HEK293 (cell line): ENCODE measurements around the gene CLPTM1.
A peak's percentile ranks its signal among the peaks of the same experiment; 100 is the strongest.

Experiments used
- CTCF ChIA-PET: fragments of 350-600 bp; formaldehyde crosslinking; extraction: SDS; loops from one replicate; lab custom pipeline; 2021; ENCODE audit warnings: antibody characterized with exemption; lab: Yijun Ruan, JAX
- POLR2A ChIA-PET: fragments of 300-600 bp; formaldehyde crosslinking; extraction: SDS; loops from one replicate; lab custom pipeline; 2020; ENCODE audit warnings: antibody characterized with exemption, inconsistent platforms; lab: Yijun Ruan, JAX
- H3K27ac ChIP-seq: fragments of 200-500 bp; sonication (Bioruptor generic); 2 replicates; pipeline ENCODE4 v1.5.1; 2014; ENCODE audit warnings: low read depth, low read length, control low read depth, inconsistent platforms; ENCODE audit errors: extremely low read depth
- H3K36me3 ChIP-seq, 2 experiments: fragments of 200-500 bp in 1 of 2; sonication (Bioruptor generic) in 1 of 2; 1 replicate in 1 of 2; 2 replicates in 1 of 2; pipeline ENCODE4 v1.5.1; 2014 to 2017; ENCODE audit warnings: inconsistent platforms in 2 of 2, low read length in 2 of 2; ENCODE audit not compliant: control insufficient read depth in 2 of 2, insufficient read depth in 1 of 2
- H3K4me1 ChIP-seq: fragments of 200-500 bp; sonication (Bioruptor generic); 2 replicates; pipeline ENCODE4 v1.5.1; 2014; ENCODE audit warnings: mild to moderate bottlenecking, low read length, inconsistent platforms; ENCODE audit not compliant: control insufficient read depth, insufficient read depth
- H3K4me3 ChIP-seq: 2 replicates; pipeline ENCODE4 v1.5.1; 2011; ENCODE audit warnings: low read depth, mild to moderate bottlenecking, control low read depth, low read length, moderate library complexity
- H3K9me3 ChIP-seq: fragments of 200-500 bp; sonication (Bioruptor generic); 2 replicates; pipeline ENCODE4 v1.5.1; 2014; ENCODE audit warnings: low read depth, low read length, inconsistent platforms; ENCODE audit not compliant: control insufficient read depth, insufficient read depth
- OSR2 ChIP-seq: fragments of 450-650 bp; formaldehyde crosslinking; IDR thresholded peaks from 2 replicates; pipeline ENCODE4 v1.5.1; 2016; ENCODE audit warnings: missing biosample characterization, missing genetic modification characterization
- ZFHX2 ChIP-seq: fragments of 450-650 bp; formaldehyde crosslinking; conservative IDR thresholded peaks from 2 replicates; pipeline ENCODE4 v1.5.1; 2016; ENCODE audit warnings: missing biosample characterization, missing genetic modification characterization
- ZNF121 ChIP-seq: fragments of 450-650 bp; formaldehyde crosslinking; IDR thresholded peaks from 2 replicates; pipeline ENCODE4 v1.5.1; 2016; ENCODE audit warnings: missing biosample characterization, missing genetic modification characterization
- ZNF239 ChIP-seq: fragments of 450-650 bp; formaldehyde crosslinking; IDR thresholded peaks from 2 replicates; pipeline ENCODE4 v1.5.1; 2016; ENCODE audit warnings: missing biosample characterization, missing genetic modification characterization
- ZNF280D ChIP-seq: fragments of 450-650 bp; formaldehyde crosslinking; IDR thresholded peaks from 2 replicates; pipeline ENCODE4 v1.5.1; 2016; ENCODE audit warnings: missing biosample characterization, missing genetic modification characterization
- ZNF426 ChIP-seq: fragments of 450-650 bp; formaldehyde crosslinking; IDR thresholded peaks from 2 replicates; pipeline ENCODE4 v1.5.1; 2017; ENCODE audit warnings: missing biosample characterization, missing genetic modification characterization, mild to moderate bottlenecking, inconsistent platforms, moderate library complexity
- ZNF518A ChIP-seq: fragments of 450-650 bp; formaldehyde crosslinking; conservative IDR thresholded peaks from 2 replicates; pipeline ENCODE4 v1.5.1; 2016; ENCODE audit warnings: low read depth, missing biosample characterization, missing genetic modification characterization
- ZNF624 ChIP-seq: fragments of 450-650 bp; formaldehyde crosslinking; IDR thresholded peaks from 2 replicates; pipeline ENCODE4 v1.5.1; 2017; ENCODE audit warnings: missing biosample characterization, missing genetic modification characterization
- ZNF658 ChIP-seq: fragments of 450-650 bp; formaldehyde crosslinking; IDR thresholded peaks from 2 replicates; pipeline ENCODE4; 2016; ENCODE audit warnings: missing biosample characterization, missing genetic modification characterization
- ZNF677 ChIP-seq: fragments of 450-650 bp; IDR thresholded peaks from 2 replicates; pipeline ENCODE4 v1.5.0; 2018; ENCODE audit warnings: missing biosample characterization, mild to moderate bottlenecking, missing genetic modification characterization, moderate library complexity
- ZNF76 ChIP-seq: fragments of 450-650 bp; formaldehyde crosslinking; IDR thresholded peaks from 2 replicates; pipeline ENCODE4; 2016; ENCODE audit warnings: low read depth, missing biosample characterization, missing genetic modification characterization, borderline replicate concordance
- ZNF785 ChIP-seq: fragments of 450-650 bp; formaldehyde crosslinking; IDR thresholded peaks from 2 replicates; pipeline ENCODE4 v1.5.1; 2016; ENCODE audit warnings: missing biosample characterization, missing genetic modification characterization
- TF ChIP-seq, protein P1 (sequence below): fragments of 450-650 bp; formaldehyde crosslinking; IDR thresholded peaks from 2 replicates; pipeline ENCODE4 v1.5.1; 2016; ENCODE audit warnings: missing biosample characterization, missing genetic modification characterization
- TF ChIP-seq, protein P2 (sequence below): fragments of 450-650 bp; formaldehyde crosslinking; IDR thresholded peaks from 2 replicates; pipeline ENCODE4 v1.5.1; 2016; ENCODE audit warnings: missing biosample characterization, missing genetic modification characterization
- TF ChIP-seq, protein P3 (sequence below): fragments of 450-650 bp; formaldehyde crosslinking; IDR thresholded peaks from 2 replicates; pipeline ENCODE4 v1.5.1; 2016; ENCODE audit warnings: missing biosample characterization, missing genetic modification characterization

Gene CLPTM1

GRCh38 chr19:44990966-44991365 is 35.8 kb downstream of the CLPTM1 start (continued):
- no peak for TF ChIP-seq ZNF426 (tag by site-specific recombination)
- TF ChIP-seq, all 188 proteins: peak for 0

DNA sequence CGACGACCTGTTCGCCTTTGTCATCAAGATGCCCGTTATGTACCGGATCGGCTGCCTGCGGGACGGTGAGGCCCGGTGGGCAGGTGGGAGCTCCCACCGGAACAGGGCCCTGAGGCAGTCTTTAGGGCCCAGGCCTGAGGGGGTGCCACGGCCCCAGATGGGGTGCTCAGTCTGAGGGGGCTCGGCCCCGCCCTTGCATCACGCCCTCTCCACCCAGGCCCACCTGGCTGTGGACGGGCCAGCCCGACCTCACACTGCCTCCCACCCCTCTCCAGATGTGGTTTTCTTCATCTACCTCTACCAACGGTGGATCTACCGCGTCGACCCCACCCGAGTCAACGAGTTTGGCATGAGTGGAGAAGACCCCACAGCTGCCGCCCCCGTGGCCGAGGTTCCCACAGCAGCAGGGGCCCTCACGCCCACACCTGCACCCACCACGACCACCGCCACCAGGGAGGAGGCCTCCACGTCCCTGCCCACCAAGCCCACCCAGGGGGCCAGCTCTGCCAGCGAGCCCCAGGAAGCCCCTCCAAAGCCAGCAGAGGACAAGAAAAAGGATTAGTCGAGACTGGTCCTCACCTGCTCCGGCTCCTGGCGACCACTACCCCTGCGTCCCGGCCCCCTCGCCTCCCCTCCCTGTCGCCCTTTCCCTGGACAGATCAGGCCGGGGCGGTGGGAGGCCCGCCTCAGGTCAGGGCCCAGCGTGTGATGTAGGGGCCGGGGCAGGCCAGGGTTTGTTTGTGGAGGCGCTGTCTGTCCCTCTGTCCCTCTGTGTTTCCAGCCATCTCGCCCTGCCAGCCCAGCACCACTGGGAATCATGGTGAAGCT is 37.4 kb downstream of the CLPTM1 start:
- Histone ChIP-seq H3K9me3 (no peaks in the 10 kb centered on the region), H3K4me3 (no peak overlapping the region), H3K4me1 (no peaks in the 10 kb centered on the region), H3K27ac (no peak overlapping the region), H3K36me3 (peaks cover 3 to 55% of the 10 kb centered on the region in 2 experiments; a peak in 2 of 3 replicates)
- ChIA-PET CTCF (no interaction called here), POLR2A (no interaction called here)
- TF ChIP-seq, protein P1, sequence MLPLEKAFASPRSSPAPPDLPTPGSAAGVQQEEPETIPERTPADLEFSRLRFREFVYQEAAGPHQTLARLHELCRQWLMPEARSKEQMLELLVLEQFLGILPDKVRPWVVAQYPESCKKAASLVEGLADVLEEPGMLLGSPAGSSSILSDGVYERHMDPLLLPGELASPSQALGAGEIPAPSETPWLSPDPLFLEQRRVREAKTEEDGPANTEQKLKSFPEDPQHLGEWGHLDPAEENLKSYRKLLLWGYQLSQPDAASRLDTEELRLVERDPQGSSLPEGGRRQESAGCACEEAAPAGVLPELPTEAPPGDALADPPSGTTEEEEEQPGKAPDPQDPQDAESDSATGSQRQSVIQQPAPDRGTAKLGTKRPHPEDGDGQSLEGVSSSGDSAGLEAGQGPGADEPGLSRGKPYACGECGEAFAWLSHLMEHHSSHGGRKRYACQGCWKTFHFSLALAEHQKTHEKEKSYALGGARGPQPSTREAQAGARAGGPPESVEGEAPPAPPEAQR: no peak
- TF ChIP-seq ZNF658: no peak
- TF ChIP-seq ZFHX2 (tag by site-specific recombination): peak; percentile 35; the same call in 1 of the 2 replicates
- TF ChIP-seq, protein P2, sequence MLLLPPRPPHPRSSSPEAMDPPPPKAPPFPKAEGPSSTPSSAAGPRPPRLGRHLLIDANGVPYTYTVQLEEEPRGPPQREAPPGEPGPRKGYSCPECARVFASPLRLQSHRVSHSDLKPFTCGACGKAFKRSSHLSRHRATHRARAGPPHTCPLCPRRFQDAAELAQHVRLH: no peak
- no peak for TF ChIP-seq ZNF677 (tag by site-specific recombination)
- TF ChIP-seq ZNF624: no peak

DNA sequence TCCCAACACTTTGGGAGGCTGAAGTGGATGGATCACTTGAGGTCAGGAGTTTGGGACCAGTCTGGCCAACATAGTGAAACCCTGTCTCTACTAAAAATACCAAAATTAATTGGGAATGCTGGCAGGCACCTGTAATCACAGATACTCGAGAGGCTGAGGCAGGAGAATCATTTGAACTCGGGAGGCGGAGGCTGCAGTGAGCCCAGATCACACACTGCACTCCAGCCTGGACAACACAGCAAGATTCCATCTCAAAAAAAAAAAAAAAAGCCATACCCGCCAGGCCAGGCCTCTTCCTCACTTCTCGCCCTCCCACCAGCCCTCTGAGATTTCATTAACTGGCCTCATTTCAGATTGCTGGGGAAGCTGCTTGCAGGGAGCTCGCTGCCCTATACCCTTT is 38.3 kb downstream of the CLPTM1 start:
- TF ChIP-seq ZNF76 (tag by site-specific recombination): no peak
- TF ChIP-seq ZNF121 (tag by site-specific recombination): peak; percentile 70; the same call in 1 of the 2 replicates
- TF ChIP-seq, all 188 proteins: peak for 1
- Histone ChIP-seq H3K4me1 (no peaks in the 10 kb centered on the region), H3K27ac (no peak overlapping the region), H3K4me3 (no peak overlapping the region), H3K36me3 (peaks cover 3 to 46% of the 10 kb centered on the region in 2 experiments; a peak in 2 of 3 replicates), H3K9me3 (no peaks in the 10 kb centered on the region)
- ChIA-PET POLR2A (no interaction called here), CTCF (interaction anchor here (0.6 kb wide), 1 partner anchor 269 kb away, joined by 3 read pairs; no protein-coding TSS in a partner anchor)

DNA sequence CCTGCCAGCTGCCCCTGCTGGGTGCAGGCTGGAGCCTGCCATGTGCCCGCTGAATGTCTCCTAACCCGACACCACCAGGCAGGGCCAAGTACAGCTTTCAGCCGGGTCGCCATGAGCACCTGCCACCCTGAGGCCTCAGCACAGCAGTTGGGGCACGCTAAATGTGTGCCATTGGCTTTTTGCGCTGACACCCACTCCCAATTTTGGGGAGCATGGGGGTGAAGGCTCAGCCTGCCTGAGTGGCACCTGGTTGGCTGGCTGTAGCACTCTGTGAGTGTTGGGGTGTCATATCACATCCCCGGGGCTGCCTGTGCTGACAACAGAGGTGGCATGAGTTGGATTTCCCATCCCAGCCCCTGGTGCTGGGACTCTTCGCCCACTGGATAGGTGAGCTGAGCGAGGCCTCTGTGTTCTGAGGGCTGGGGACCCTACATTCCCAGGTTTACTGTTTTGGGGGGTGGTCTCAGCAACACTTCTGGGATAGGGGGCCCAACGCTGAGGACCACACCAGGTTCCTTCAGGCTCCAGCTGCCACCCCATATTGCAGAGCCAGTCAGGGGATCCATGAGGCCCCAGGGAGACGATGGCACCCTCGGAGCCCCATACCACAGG is 38.9 kb downstream of the CLPTM1 start:
- POLR2A ChIA-PET: interaction anchor here (0.6 kb wide), 1 partner anchor 57 kb away, joined by 3 read pairs; no protein-coding TSS in a partner anchor
- no peaks in the 10 kb centered on the region for H3K4me1 ChIP-seq
- H3K27ac ChIP-seq: no peak overlapping the region
- no peak overlapping the region for H3K4me3 ChIP-seq
- peaks cover 3 to 41% of the 10 kb centered on the region in 2 experiments; a peak in 2 of 3 replicates for H3K36me3 ChIP-seq
- CTCF ChIA-PET: interaction anchor here (0.6 to 0.8 kb wide), 2 partner anchors 34 to 270 kb away, joined by 3 read pairs; no protein-coding TSS in a partner anchor
- no peaks in the 10 kb centered on the region for H3K9me3 ChIP-seq
- no peak for TF ChIP-seq ZNF280D (tag by site-specific recombination)
- TF ChIP-seq ZNF518A (tag by site-specific recombination): no peak
- no peak for TF ChIP-seq OSR2 (tag by site-specific recombination)
- no peak for TF ChIP-seq ZNF785 (tag by site-specific recombination)
- no peak for TF ChIP-seq ZNF239 (tag by site-specific recombination)
- TF ChIP-seq, protein P3, sequence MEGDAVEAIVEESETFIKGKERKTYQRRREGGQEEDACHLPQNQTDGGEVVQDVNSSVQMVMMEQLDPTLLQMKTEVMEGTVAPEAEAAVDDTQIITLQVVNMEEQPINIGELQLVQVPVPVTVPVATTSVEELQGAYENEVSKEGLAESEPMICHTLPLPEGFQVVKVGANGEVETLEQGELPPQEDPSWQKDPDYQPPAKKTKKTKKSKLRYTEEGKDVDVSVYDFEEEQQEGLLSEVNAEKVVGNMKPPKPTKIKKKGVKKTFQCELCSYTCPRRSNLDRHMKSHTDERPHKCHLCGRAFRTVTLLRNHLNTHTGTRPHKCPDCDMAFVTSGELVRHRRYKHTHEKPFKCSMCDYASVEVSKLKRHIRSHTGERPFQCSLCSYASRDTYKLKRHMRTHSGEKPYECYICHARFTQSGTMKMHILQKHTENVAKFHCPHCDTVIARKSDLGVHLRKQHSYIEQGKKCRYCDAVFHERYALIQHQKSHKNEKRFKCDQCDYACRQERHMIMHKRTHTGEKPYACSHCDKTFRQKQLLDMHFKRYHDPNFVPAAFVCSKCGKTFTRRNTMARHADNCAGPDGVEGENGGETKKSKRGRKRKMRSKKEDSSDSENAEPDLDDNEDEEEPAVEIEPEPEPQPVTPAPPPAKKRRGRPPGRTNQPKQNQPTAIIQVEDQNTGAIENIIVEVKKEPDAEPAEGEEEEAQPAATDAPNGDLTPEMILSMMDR: no peak
